Measurements from ENCODE around the gene AUTS2.

DNA sequence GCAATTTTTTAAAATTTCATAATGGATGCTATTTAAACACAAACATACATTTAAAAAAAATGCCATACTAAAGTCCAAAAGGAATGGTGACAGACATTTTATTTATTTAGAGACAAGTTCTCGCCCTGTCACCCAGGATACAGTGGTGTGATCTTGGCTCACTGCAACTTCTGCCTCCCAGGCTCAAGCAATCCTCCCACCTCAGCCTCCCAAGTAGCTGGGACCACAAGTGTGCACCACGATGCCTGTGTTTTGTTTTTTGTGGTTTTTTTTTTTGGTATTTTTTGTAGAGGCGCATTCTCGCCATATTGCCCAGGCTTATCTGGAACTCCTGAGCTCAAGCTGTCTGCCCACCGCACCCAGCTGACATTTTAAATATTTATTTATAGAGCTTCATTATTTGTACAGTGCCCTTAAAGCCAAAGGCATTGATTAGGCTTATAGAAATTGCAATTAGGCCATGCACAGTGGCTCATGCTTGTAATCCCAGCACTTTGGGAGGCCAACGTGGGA is 703.5 kb downstream of the AUTS2 start:
- TF ChIP-seq CTCF (IDR thresholded peaks at IDR 0.05) (no peak), POLR2A (IDR thresholded peaks at IDR 0.05) (no peak)

Data from thyroid gland (tissue), 4 donors.